Tibial artery (tissue), 4 donors: ENCODE measurements around the gene UQCR10.
"Not testable (repeated sequence)": the region's sequence is repeated elsewhere in the genome, so short reads cannot be mapped to it uniquely, and the experiment has no call there.

ENCODE experiments used
- DNase-seq, 2 donors: peaks; one replicate each; pipeline ENCODE4 v3.0.0-alpha.2; 2019
- H3K27ac ChIP-seq, 2 donors: fragments of 200-600 bp; sonication (generic) in 1 of 2; 1 replicate in 1 of 2; 2 replicates in 1 of 2; pipeline ENCODE4 v1.5.1; 2018 to 2019; ENCODE audit warnings: mild to moderate bottlenecking in 1 of 2
- H3K27me3 ChIP-seq, 2 donors: fragments of 200-600 bp; sonication (generic) in 1 of 2; one replicate each; pipeline versions ENCODE4 v1.5.1 to v1.6.0; 2016 to 2019
- H3K36me3 ChIP-seq, 3 donors: fragments of 200-600 bp; sonication (generic) in 2 of 3; one replicate each; pipeline ENCODE4 v1.5.1; 2016 to 2019; ENCODE audit warnings: mild to moderate bottlenecking in 2 of 3
- H3K4me1 ChIP-seq, 4 donors: fragments of 200-600 bp; sonication (generic) in 2 of 4; 1 replicate in 3 of 4; 2 replicates in 1 of 4; pipeline ENCODE4 v1.5.1; 2016 to 2019
- H3K4me3 ChIP-seq, 2 donors: fragments of 200-600 bp; sonication (generic) in 1 of 2; 1 replicate in 1 of 2; 2 replicates in 1 of 2; pipeline ENCODE4 v1.5.1; 2018 to 2019; ENCODE audit warnings: mild to moderate bottlenecking in 2 of 2
- H3K9me3 ChIP-seq, 3 donors: fragments of 200-600 bp; sonication (generic) in 1 of 3; one replicate each; pipeline ENCODE4 v1.5.1; 2016 to 2019
- CTCF ChIP-seq, 2 experiments: fragments of 200-600 bp in 1 of 2; fragments of 450-650 bp in 1 of 2; IDR thresholded peaks; one replicate each; pipeline ENCODE4 v1.5.1; 2017 to 2019; ENCODE audit warnings: antibody characterized with exemption in 2 of 2, mild to moderate bottlenecking in 1 of 2, moderate library complexity in 1 of 2
- intact Hi-C: fragments of 100-400 bp; cut with DNase I; formaldehyde crosslinking; loops from one replicate; pipeline ENCODE4 v1.15.0; 2023; ENCODE audit warnings: low total_unique reads

UQCR10 gene

DNA sequence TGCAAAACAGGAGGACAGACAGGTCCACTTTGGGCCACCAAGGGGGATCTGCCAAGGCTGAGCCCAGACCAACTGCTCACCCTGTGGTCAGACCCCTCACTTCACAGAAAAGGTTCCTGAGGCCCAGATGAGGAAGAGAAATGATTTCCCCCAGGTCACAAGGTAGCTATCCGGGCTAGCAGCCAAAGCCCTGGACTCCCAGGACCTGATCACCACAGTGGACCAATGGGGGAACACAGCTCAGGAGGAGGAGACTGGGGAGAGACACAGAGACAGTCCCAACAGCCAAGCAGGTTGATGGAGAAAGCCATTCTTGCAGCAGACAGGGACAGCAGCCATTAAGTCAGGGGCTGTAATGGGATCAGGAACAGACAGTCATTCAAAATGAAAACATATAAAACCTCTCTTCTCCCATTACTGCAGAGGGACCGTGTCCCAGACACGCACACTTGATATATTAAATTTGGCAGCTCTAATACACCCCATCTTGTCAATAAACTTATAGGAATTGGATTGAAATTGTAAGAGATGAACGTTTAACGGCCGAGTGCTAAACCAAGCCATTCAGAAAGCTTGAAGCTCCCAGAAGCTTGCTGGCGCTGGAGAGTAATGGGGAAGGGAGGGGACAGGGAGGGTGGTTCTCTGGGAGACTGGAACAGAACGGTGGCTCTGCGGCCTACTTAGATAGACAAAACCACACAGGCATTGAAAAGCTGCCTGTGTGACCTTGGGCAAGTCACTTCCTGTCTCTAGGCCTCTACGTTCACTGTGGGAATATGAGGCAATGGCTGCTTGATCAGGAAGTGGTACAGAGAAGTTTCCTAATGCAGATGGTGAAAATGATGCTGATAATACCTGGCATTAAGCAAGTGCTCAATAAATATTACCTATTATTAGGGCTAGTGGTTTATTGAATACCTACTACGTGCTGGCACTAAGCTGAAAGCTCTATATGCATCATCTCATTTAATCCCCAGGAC lies 16.3 kb upstream of the UQCR10 start:
- no peak overlapping the region for H3K4me3 ChIP-seq
- TF ChIP-seq CTCF (IDR thresholded peaks at IDR 0.05), result no peak
- peaks cover 22 to 61% (median 25%) of the 10 kb centered on the region in 3 donors for H3K36me3 ChIP-seq
- no peaks in the 10 kb centered on the region for H3K9me3 ChIP-seq
- no peaks in the 10 kb centered on the region for H3K27me3 ChIP-seq
- DNase-seq, result no peak
- intact Hi-C loops, result no loop called here
- H3K27ac ChIP-seq, result no peak overlapping the region
- H3K4me1 ChIP-seq, result no peaks in the 10 kb centered on the region

GRCh38 chr22:29751669-29752068 lies 15.5 kb upstream of the UQCR10 start:
- H3K36me3 ChIP-seq, result peaks cover 18 to 53% (median 22%) of the 10 kb centered on the region in 3 donors
- H3K27ac ChIP-seq, result no peak overlapping the region
- intact Hi-C loops, result no loop called here
- TF ChIP-seq CTCF (IDR thresholded peaks at IDR 0.05), result no peak
- H3K27me3 ChIP-seq, result no peaks in the 10 kb centered on the region
- no peak for DNase-seq
- no peak overlapping the region for H3K4me3 ChIP-seq
- H3K4me1 ChIP-seq, result no peaks in the 10 kb centered on the region
- no peaks in the 10 kb centered on the region for H3K9me3 ChIP-seq

DNA sequence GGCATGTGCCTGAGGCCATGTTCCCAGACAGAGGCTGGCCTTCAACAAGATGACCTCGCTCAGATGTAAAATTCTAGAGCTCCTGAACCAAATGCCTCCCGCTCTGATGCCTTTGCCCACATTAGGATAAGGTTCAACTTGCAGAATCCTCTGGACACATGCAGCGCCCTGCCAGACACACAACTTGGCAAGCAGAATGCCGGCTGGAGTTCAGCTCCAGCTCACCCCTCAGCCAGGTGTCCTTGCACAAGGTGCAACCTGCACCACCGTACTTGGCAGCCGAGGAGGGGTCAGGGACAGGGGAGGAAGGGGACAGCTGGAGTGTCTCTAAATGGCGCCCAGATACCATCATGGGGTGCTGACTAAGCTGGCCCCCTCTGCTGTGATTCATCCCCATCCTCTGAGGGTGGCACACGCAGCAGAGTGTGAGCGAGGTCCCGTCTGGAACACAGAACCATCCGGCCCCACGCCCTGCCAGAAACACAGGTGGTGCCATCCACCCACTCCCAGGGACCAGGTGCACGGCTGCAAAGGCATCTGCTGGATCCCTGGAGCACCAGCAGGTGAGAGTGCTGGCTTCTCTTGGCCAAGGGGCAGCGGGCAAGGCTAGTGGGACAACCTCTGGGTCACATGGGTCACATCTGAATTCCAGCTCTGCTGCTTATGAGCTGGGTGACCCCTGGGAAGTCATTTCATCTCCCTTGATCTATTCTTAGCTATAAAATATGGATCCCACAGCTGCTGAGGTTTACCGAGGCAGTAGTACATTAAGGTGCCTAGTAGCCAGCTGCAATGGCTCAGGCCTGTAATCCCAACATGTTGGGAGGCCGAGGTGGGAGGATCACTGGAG lies 13.1 kb upstream of the UQCR10 start:
- intact Hi-C loops, result no loop called here
- no peak overlapping the region for H3K27ac ChIP-seq
- peaks cover 0 to 36% (median 7%) of the 10 kb centered on the region in 3 donors for H3K36me3 ChIP-seq
- no peak for TF ChIP-seq CTCF (IDR thresholded peaks at IDR 0.05)
- no peaks in the 10 kb centered on the region for H3K27me3 ChIP-seq
- DNase-seq, result no peak
- no peak overlapping the region for H3K4me3 ChIP-seq
- H3K4me1 ChIP-seq, result peaks cover 0 to 2% (median 0%) of the 10 kb centered on the region in 4 donors
- no peaks in the 10 kb centered on the region for H3K9me3 ChIP-seq

- intact Hi-C loops, H3K4me1 ChIP-seq, H3K9me3 ChIP-seq, H3K27me3 ChIP-seq, H3K4me3 ChIP-seq, DNase-seq, H3K27ac ChIP-seq: not testable (repeated sequence)
- peaks cover 0 to 36% (median 7%) of the 10 kb centered on the region in 3 donors for H3K36me3 ChIP-seq
Observed at GRCh38 chr22:29754658-29755395, 12.3 kb upstream of the UQCR10 start.

DNA sequence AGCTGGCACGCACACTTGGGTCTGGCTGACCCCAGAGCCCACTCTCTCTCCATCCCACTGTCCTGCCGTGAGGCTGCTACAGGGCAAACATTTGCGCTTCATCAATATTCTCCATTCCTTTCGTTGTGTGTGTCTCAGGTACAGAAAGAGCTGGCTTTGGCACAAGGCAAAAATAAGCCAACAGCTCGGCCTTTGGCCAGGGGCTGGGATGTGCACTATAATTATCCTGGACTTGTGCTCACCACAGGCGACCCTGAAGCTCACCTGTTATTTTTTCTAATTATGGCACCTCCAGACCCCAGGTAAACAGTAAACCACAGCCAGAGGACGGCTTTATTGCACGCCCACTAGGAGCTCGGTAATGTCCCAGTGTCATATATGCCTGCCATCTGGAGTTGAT lies 11.3 kb upstream of the UQCR10 start:
- Histone ChIP-seq H3K27me3 (no peaks in the 10 kb centered on the region), H3K4me1 (peaks cover 0 to 6% (median 0%) of the 10 kb centered on the region in 4 donors), H3K9me3 (no peaks in the 10 kb centered on the region), H3K4me3 (no peak overlapping the region), H3K36me3 (peaks cover 0 to 27% (median 0%) of the 10 kb centered on the region in 3 donors), H3K27ac (no peak overlapping the region)
- intact Hi-C loops, result no loop called here
- DNase-seq, result no peak
- TF ChIP-seq CTCF (IDR thresholded peaks at IDR 0.05), result no peak
